ENCODE results near the gene RRBP1.

DNA sequence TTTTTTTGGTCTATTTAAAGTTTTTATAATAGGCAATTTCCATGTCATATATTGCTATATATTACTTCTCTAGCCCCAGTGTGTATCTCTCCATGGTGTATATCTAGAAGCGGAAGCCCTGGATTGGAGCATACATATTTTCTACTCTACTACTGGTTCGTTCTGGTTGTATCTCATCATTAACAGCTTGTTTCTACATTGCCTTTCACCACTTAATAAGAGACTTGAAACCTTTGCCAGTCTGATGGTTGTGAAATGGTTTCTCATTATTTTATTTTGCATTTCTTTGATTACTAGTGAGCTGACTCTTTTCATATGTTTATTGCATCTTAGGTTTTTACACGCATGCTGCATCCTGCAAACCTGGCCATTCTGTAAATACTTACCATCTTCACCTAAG lies 108.6 kb downstream of the RRBP1 start:
- no peak for TF ChIP-seq EZH2 (IDR thresholded peaks at IDR 0.05; ENCODE audit: borderline replicate concordance, low read depth, low read length, severe bottlenecking)
- TF ChIP-seq, protein P1, sequence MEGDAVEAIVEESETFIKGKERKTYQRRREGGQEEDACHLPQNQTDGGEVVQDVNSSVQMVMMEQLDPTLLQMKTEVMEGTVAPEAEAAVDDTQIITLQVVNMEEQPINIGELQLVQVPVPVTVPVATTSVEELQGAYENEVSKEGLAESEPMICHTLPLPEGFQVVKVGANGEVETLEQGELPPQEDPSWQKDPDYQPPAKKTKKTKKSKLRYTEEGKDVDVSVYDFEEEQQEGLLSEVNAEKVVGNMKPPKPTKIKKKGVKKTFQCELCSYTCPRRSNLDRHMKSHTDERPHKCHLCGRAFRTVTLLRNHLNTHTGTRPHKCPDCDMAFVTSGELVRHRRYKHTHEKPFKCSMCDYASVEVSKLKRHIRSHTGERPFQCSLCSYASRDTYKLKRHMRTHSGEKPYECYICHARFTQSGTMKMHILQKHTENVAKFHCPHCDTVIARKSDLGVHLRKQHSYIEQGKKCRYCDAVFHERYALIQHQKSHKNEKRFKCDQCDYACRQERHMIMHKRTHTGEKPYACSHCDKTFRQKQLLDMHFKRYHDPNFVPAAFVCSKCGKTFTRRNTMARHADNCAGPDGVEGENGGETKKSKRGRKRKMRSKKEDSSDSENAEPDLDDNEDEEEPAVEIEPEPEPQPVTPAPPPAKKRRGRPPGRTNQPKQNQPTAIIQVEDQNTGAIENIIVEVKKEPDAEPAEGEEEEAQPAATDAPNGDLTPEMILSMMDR (IDR thresholded peaks at IDR 0.05; ENCODE audit: borderline replicate concordance, extremely low read depth, low read length, poor library complexity, severe bottlenecking), result no peak
